H54 (cell line): ENCODE results near the gene OR8B12.

Experiments used
- DNase-seq: peaks from one replicate; pipeline ENCODE4 v3.0.0; 2011; ENCODE audit warnings: low spot score, mixed read lengths; ENCODE audit not compliant: insufficient read length
- FAIRE-seq: peaks from 3 replicates; lab custom pipeline; 2011; peaks lifted over from hg19 to GRCh38; lab: Jason Lieb, UNC
- POLR2A ChIP-seq: IDR thresholded peaks from 2 replicates; pipeline ENCODE4 v1.6.1; 2011; ENCODE audit warnings: low read depth, mild to moderate bottlenecking, low read length

Gene OR8B12

DNA sequence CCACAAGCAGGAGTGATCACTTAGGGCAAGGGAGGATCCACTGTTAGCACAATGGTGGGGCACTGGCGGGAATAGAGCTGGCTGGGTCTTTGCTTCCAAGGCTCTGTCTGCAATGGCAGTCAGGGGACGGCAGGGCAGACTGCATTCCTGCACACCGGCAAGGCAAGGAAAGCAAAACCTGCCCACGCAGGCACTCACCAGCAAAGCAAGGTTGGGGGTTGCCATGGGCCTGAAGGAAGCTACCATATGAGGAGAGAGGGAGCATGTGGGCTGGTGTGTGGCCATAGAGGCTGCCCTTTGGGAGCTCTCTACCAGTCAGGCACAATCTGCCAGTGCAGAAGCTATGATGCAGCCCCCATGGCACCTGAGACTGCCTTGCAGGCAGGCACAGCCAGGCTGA lies 33.2 kb downstream of the OR8B12 start:
- DNase-seq (no peak), FAIRE-seq (no peak)
- no peak for TF ChIP-seq POLR2A

DNA sequence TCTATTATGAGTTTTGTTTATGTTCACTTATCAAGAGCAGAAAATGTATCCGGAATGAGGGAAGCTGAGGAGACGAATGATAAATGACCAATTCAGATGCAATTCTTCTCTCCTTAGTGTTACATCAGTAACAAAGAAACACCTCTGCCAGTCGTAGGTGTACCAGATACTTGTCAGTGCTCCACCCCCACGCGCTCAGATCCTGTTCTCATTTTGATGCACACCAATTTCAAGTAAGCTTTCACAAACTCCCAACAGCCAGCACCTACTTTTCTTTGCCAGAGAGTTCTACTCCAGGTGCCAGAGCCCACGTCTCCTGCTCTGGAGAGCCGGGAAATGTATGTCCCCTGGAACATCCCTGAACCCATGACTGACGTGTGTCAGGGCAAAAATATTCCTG lies 43.7 kb downstream of the OR8B12 start:
- TF ChIP-seq POLR2A = no peak
- FAIRE-seq (no peak), DNase-seq (no peak)

DNA sequence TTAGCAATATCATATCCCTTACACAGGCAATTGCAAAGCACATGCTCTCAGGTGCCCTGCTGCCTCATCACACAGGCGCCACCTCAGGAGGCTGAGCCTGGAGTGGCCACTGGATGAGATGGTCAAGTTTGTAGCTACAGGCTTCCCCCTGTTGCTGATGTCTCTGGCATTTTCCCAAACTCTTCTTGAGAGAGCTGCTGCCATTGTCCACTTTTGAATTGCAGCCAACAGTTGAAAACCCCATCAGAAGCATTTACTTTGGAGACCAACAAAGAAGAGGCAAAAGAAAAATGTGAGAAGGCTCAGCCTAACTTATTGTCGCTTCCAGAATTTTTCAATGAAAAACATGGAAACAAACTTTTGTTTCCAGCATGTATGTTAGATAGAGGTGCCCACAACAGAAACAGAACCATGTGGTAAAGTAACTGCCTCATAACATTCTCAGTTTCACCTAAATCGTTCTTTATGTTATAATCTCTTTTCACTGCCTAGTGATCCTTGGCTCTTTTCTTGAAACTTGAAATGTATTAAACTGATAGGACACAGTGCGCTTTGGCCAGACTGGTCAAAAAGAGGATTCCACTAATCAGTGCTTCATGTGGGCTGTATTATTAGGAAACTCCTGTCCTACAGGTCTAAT lies 50.3 kb downstream of the OR8B12 start:
- TF ChIP-seq POLR2A = no peak
- no peak for FAIRE-seq
- DNase-seq = no peak
